T-helper 17 cell (primary cell): ENCODE results near the gene HSD17B4. TPM values are rescaled to one million over a fixed set of nuclear protein-coding genes. Genes with fewer than 3 reads are reported as not detected.

Experiments
- ATAC-seq: fragments of 150-1000 bp; cut with Tn5 transposase; 2 replicates; pipeline ENCODE4 v1.10.0; 2021; ENCODE audit warnings: mild to moderate bottlenecking, moderate library complexity
- DNase-seq, 3 donors: peaks; one replicate each; pipeline versions ENCODE4 v3.0.0 to v3.0.0-alpha.2; 2020 to 2021
- H3K9me3 ChIP-seq: one replicate; pipeline ENCODE4 v1.7.0; 2013; ENCODE audit warnings: low read length, mild to moderate bottlenecking; ENCODE audit not compliant: control insufficient read depth, poor library complexity, severe bottlenecking
- H3K27ac Mint-ChIP-seq: one replicate; pipeline ENCODE4 v1.8.0; 2022; ENCODE audit warnings: mild to moderate bottlenecking, moderate library complexity, mixed read lengths
- H3K27me3 Mint-ChIP-seq: one replicate; pipeline ENCODE4 v1.8.0; 2022; ENCODE audit warnings: mixed read lengths
- H3K36me3 Mint-ChIP-seq: one replicate; pipeline ENCODE4 v1.8.0; 2022; ENCODE audit warnings: low read depth, mixed read lengths
- H3K4me1 Mint-ChIP-seq: one replicate; pipeline ENCODE4 v1.8.0; 2022; ENCODE audit warnings: mild to moderate bottlenecking, mixed read lengths
- H3K4me3 Mint-ChIP-seq: one replicate; pipeline ENCODE4 v1.8.0; 2022; ENCODE audit warnings: mild to moderate bottlenecking, moderate library complexity, mixed read lengths
- total RNA-seq, 4 donors: library from RNA in 2 of 4; stranded (reverse) in 2 of 4; gene quantifications; one replicate each; pipeline ENCODE4 v1.2.3 and lab custom pipeline; 2022 to 2026

Gene HSD17B4
- total RNA-seq, 2 donors from 2014 or later, result 26.3 to 38.6 TPM

DNA sequence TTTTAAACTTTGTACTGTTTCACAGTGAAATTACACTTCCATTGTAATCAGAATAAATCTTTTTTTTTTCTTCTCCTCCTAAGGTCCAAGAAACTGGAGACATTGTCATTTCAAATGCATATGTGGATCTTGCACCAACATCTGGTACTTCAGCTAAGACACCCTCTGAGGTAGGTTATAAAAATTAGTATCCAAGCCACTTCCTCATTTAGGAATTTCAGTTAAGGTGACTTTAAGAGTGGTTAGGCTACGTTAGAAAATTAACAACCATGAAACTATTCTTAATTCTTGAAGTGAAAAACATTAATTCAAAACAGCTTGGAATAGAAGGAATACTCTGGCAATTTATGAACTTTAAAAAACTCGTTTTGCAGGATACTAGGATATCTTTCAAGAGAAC is 77.5 kb downstream of the HSD17B4 start:
- no peak overlapping the region for H3K4me3 Mint-ChIP-seq
- ATAC-seq, result no peak
- no peaks in the 10 kb centered on the region for H3K4me1 Mint-ChIP-seq
- H3K9me3 ChIP-seq, result no peaks in the 10 kb centered on the region
- no peak overlapping the region for H3K27ac Mint-ChIP-seq
- peaks cover 8% of the 10 kb centered on the region for H3K36me3 Mint-ChIP-seq
- no peaks in the 10 kb centered on the region for H3K27me3 Mint-ChIP-seq
- no peak for DNase-seq

DNA sequence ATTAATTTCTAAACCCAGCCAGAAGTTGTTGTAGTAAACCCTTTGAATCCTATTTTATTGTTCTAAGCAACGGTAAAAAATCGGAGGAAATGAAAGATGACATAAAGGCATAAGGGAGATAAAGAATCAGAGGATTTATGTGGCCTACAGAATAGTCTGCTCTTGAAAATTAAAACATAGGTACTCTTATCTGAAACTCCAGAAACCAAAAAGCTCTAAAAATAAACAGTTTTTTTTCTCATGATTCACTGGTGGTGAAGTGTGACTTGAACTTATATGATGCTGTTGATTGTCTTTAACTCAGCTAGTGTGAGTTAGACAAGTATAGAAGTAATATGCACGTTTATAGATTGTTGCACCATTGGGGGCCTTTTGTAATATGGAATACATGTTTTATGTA is 80.3 kb downstream of the HSD17B4 start:
- DNase-seq (no peak), ATAC-seq (no peak)
- H3K36me3 Mint-ChIP-seq, result peaks cover 11% of the 10 kb centered on the region
- no peak overlapping the region for H3K4me3 Mint-ChIP-seq
- H3K4me1 Mint-ChIP-seq, result no peaks in the 10 kb centered on the region
- no peaks in the 10 kb centered on the region for H3K9me3 ChIP-seq
- no peaks in the 10 kb centered on the region for H3K27me3 Mint-ChIP-seq
- H3K27ac Mint-ChIP-seq, result no peak overlapping the region

DNA sequence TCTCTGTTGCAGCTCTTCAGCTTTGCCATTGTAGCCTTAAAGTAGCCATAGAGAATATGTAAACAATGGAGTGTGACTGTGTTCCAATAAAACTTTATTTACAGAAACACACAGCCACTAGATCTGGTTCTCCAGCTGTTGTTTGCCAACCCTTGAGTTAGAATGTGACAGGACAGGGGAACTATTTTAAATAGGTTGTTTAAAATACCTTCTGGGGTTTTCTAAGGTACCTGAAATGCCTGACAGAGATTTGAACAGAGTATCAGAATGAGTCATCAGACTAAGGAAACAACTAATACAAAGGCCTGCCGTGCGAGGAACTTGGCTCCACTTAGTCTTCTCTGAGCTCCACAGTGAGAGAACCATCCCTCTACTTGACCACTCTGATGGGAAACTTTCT is 85.4 kb downstream of the HSD17B4 start:
- H3K9me3 ChIP-seq, result no peaks in the 10 kb centered on the region
- DNase-seq, result no peak
- H3K27ac Mint-ChIP-seq, result no peak overlapping the region
- ATAC-seq, result no peak
- no peak overlapping the region for H3K4me3 Mint-ChIP-seq
- peaks cover 3% of the 10 kb centered on the region for H3K4me1 Mint-ChIP-seq
- no peaks in the 10 kb centered on the region for H3K27me3 Mint-ChIP-seq
- peaks cover 15% of the 10 kb centered on the region for H3K36me3 Mint-ChIP-seq

DNA sequence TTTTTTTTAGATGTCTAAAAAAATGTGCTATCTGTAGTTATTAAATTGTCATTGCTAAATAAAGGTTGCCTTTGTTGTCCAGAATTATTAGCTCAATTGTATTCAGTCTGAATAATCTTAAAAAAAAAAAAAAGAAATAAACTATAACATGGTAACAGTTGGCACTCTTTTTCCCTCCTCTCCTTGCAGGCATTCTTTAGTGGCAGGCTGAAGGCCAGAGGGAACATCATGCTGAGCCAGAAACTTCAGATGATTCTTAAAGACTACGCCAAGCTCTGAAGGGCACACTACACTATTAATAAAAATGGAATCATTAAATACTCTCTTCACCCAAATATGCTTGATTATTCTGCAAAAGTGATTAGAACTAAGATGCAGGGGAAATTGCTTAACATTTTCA is 89.4 kb downstream of the HSD17B4 start:
- H3K4me3 Mint-ChIP-seq, result no peak overlapping the region
- H3K4me1 Mint-ChIP-seq, result peaks cover 3% of the 10 kb centered on the region
- H3K27ac Mint-ChIP-seq, result no peak overlapping the region
- DNase-seq (no peak), ATAC-seq (no peak)
- peaks cover 7% of the 10 kb centered on the region for H3K36me3 Mint-ChIP-seq
- H3K27me3 Mint-ChIP-seq, result no peaks in the 10 kb centered on the region
- H3K9me3 ChIP-seq, result no peaks in the 10 kb centered on the region

DNA sequence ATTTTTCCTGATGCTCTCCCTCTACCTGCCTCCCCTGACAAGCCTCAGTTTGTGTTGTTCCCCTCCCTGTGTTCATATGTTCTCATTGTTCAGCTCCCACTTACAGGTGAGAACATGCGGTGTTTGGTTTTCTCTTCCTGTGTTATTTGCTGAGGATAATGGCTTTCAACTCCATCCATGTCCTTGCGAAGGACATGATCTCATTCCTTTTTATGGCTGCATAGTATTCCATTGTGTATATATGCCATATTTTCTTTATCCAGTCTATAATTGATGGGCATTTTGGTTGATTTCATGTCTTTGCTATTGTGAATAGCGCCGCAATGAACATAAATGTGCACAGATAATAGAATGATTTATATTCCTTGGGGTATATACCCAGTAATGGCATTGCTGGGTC is 99.5 kb downstream of the HSD17B4 start:
- no peaks in the 10 kb centered on the region for H3K4me1 Mint-ChIP-seq

DNA sequence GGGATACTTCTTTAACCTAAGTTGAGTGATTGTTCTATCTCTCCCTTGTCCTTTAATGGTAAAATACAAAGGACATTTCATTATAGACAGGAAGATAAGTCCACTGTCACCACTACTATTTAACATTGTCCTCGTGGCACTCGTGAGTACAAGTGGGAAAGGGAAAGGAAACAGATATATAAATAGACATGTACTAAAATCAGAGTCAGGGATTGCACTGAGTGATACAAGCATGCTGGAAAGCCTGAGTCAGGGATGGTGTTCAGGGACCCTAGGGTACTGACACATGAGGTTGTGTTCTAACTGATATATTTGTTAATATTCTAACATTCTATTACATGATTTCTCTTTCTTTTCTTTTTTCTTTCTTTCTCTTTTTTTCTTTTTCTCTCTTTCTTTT is 102.3 kb downstream of the HSD17B4 start:
- no peak for ATAC-seq
- Mint-ChIP-seq H3K4me3 (no peak overlapping the region), H3K27me3 (no peaks in the 10 kb centered on the region), H3K36me3 (no peaks in the 10 kb centered on the region), H3K4me1 (no peaks in the 10 kb centered on the region), H3K27ac (no peak overlapping the region)
- DNase-seq, result no peak
- H3K9me3 ChIP-seq, result no peaks in the 10 kb centered on the region

More for the DNA sequence above, 99.5 kb downstream of the HSD17B4 start:
- no peaks in the 10 kb centered on the region for H3K9me3 ChIP-seq
- DNase-seq (no peak), ATAC-seq (no peak)
- no peak overlapping the region for H3K4me3 Mint-ChIP-seq
- H3K36me3 Mint-ChIP-seq, result no peaks in the 10 kb centered on the region
- H3K27me3 Mint-ChIP-seq, result no peaks in the 10 kb centered on the region
- H3K27ac Mint-ChIP-seq, result no peak overlapping the region

DNA sequence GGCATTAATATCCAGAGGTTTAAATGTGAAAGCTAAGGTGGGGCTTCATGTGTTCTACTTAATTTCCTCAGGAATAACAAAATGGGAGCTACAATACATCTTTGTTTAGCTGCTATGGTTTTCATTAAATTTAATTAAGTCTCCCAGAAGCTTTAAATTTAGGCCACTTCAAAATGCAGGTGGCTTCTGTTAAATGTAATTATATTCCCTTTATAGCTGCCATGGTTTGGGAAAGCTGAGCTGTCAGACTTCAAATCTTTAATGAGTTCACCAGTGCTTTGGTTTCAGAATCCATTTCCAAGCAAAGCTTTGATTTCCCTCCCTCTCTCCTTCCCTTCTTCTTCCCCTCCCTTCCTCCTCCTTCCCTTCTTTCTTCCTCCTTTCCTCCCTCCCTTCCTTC is 118.6 kb downstream of the HSD17B4 start:
- no peak overlapping the region for H3K4me3 Mint-ChIP-seq
- no peak overlapping the region for H3K27ac Mint-ChIP-seq
- H3K27me3 Mint-ChIP-seq, result peaks cover 7% of the 10 kb centered on the region
- no peaks in the 10 kb centered on the region for H3K4me1 Mint-ChIP-seq
- ATAC-seq (no peak), DNase-seq (no peak)
- H3K9me3 ChIP-seq, result no peaks in the 10 kb centered on the region
- H3K36me3 Mint-ChIP-seq, result no peaks in the 10 kb centered on the region

DNA sequence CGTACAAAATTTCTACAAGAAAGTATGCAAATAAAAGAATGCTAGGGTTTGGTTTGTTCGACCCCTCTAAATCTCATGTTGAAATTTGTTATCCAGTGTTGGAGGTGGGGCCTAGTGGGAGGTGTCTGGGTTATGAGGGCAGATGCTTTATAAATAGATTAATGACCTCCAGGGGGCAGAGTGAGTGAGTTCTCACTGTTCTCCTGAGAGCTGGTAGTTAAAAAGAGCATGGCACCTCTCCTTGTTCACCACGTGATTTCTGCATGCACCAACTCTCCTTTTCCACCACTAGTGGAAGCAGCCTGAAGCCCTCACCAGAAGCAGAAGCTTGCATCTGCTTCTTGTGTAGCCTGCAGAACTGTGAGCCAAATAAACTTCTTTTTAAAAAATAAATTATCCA is 126.6 kb downstream of the HSD17B4 start:
- Mint-ChIP-seq H3K36me3 (peaks cover 2% of the 10 kb centered on the region), H3K27me3 (peaks cover 24% of the 10 kb centered on the region), H3K4me1 (no peaks in the 10 kb centered on the region), H3K27ac (no peak overlapping the region), H3K4me3 (no peak overlapping the region)
- H3K9me3 ChIP-seq, result no peaks in the 10 kb centered on the region
- ATAC-seq (no peak), DNase-seq (no peak)

DNA sequence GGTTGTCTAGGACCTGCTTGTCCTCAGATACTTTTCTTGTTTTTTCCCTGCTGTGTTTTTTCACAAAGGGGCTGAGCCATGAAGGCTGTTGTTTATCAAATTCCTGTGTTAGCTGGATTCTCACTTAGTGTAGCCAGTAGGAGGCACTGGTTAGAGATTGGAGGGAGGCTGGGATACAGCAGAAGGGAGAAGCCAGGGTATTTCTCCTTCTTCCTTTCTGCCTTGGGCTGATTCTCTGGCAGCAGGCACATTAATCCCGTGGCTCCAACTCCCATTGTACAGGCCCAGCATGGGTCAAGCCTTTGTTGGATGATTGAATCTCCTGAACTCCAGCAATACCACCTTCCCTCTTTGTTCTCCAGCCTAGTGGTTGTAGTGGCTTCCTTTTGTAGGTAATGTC is 130.7 kb downstream of the HSD17B4 start:
- no peak for DNase-seq
- Mint-ChIP-seq H3K27me3 (peaks cover 23% of the 10 kb centered on the region), H3K27ac (no peak overlapping the region), H3K36me3 (peaks cover 2% of the 10 kb centered on the region), H3K4me1 (no peaks in the 10 kb centered on the region), H3K4me3 (no peak overlapping the region)
- no peak for ATAC-seq
- H3K9me3 ChIP-seq, result no peaks in the 10 kb centered on the region

DNA sequence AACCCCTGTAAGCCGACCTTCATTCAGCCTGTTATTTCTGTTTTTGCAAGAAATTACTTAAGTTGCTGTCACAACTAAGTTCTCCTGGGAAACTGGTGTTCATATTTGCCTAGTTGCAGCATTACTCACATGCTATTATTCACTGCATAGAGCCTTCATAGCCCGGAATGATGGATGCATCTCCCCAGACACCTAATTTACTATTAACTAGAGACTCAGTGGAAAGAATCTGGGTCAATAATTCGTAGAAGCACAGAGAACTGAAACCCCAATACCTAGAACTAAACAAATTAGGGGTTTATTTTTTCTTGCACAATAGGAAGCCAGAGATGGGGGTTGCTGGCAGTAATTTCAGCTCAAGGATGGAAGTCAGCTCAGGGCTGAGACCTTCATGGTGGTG is 131.4 kb downstream of the HSD17B4 start:
- Mint-ChIP-seq H3K27ac (no peak overlapping the region), H3K27me3 (peaks cover 23% of the 10 kb centered on the region), H3K36me3 (peaks cover 2% of the 10 kb centered on the region), H3K4me1 (no peaks in the 10 kb centered on the region), H3K4me3 (no peak overlapping the region)
- no peak for ATAC-seq
- H3K9me3 ChIP-seq, result no peaks in the 10 kb centered on the region
- DNase-seq, result no peak

Other genes starting within 250 kb of the HSD17B4 start
- 100 to 1,000 TPM; 130 to 140 TPM for gene TNFAIP8, start 96.5 kb upstream of the HSD17B4 start, total RNA-seq
- gene FAM170A, start 177.1 kb downstream of the HSD17B4 start, total RNA-seq, result not detected